ENCODE results near the gene IFT88. TPM values are rescaled to one million over a fixed set of nuclear protein-coding genes. Genes with fewer than 3 reads are reported as not detected.

Gene IFT88
- total RNA-seq, 1 donor from 2014 or later: 28.8 TPM

- H3K36me3 Mint-ChIP-seq: peaks cover 57% of the 10 kb centered on the region
- H3K9me3 Mint-ChIP-seq: peaks cover 32% of the 10 kb centered on the region
Measured at GRCh38 chr13:20573636-20574035, 6.7 kb downstream of the IFT88 start.

GRCh38 chr13:20579191-20579590 lies 12.2 kb downstream of the IFT88 start:
- no peaks in the 10 kb centered on the region for H3K4me1 Mint-ChIP-seq
- no peak overlapping the region for H3K27ac Mint-ChIP-seq
- DNase-seq (ENCODE audit: low spot score in 2 of 2, unreplicated experiment in 2 of 2): no peak
- no peak overlapping the region for H3K4me3 Mint-ChIP-seq
- peaks cover 81% of the 10 kb centered on the region for H3K36me3 Mint-ChIP-seq
- TF ChIP-seq, protein P1, sequence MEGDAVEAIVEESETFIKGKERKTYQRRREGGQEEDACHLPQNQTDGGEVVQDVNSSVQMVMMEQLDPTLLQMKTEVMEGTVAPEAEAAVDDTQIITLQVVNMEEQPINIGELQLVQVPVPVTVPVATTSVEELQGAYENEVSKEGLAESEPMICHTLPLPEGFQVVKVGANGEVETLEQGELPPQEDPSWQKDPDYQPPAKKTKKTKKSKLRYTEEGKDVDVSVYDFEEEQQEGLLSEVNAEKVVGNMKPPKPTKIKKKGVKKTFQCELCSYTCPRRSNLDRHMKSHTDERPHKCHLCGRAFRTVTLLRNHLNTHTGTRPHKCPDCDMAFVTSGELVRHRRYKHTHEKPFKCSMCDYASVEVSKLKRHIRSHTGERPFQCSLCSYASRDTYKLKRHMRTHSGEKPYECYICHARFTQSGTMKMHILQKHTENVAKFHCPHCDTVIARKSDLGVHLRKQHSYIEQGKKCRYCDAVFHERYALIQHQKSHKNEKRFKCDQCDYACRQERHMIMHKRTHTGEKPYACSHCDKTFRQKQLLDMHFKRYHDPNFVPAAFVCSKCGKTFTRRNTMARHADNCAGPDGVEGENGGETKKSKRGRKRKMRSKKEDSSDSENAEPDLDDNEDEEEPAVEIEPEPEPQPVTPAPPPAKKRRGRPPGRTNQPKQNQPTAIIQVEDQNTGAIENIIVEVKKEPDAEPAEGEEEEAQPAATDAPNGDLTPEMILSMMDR (IDR thresholded peaks at IDR 0.05; ENCODE audit: unreplicated experiment): no peak
- H3K9me3 Mint-ChIP-seq: peaks cover 49% of the 10 kb centered on the region
- no peaks in the 10 kb centered on the region for H3K27me3 Mint-ChIP-seq (ENCODE audit: low read depth)

More at GRCh38 chr13:20573636-20574035, 6.7 kb downstream of the IFT88 start:
- Mint-ChIP-seq H3K27ac (peak overlapping the region; percentile 14), H3K4me1 (no peaks in the 10 kb centered on the region), H3K27me3 (ENCODE audit: low read depth) (no peaks in the 10 kb centered on the region), H3K4me3 (no peak overlapping the region)
- DNase-seq (ENCODE audit: low spot score in 2 of 2, unreplicated experiment in 2 of 2): no peak
- TF ChIP-seq, protein P1 (IDR thresholded peaks at IDR 0.05; ENCODE audit: unreplicated experiment): no peak

DNA sequence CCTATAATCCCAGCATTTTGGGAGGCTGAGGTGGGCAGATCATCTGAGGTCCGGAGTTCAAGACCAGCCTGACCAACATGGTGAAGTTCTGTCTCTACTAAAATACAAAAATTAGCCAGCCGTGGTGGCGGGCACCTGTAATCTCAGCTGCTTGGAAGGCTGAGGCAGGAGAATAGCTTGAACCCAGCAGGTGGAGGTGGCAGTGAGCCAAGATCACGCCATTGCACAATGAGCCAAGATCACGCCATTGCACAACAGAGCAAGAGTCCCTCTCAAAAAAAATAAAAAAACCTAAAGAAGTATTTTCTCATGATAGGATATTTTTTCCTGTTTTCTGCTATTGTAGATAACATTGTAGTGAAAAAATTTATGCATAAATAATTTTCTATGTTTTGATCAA lies 13.3 kb downstream of the IFT88 start:
- H3K27me3 Mint-ChIP-seq (ENCODE audit: low read depth): no peaks in the 10 kb centered on the region
- DNase-seq (ENCODE audit: low spot score in 2 of 2, unreplicated experiment in 2 of 2): no peak
- peaks cover 49% of the 10 kb centered on the region for H3K9me3 Mint-ChIP-seq
- TF ChIP-seq, protein P1 (IDR thresholded peaks at IDR 0.05; ENCODE audit: unreplicated experiment): no peak
- no peaks in the 10 kb centered on the region for H3K4me1 Mint-ChIP-seq
- H3K36me3 Mint-ChIP-seq: peaks cover 80% of the 10 kb centered on the region
- no peak overlapping the region for H3K27ac Mint-ChIP-seq
- no peak overlapping the region for H3K4me3 Mint-ChIP-seq

- no peak overlapping the region for H3K27ac Mint-ChIP-seq
Measured at GRCh38 chr13:20582026-20582425, 15.1 kb downstream of the IFT88 start.

GRCh38 chr13:20583803-20584293 lies 16.9 kb downstream of the IFT88 start:
- Mint-ChIP-seq H3K4me3 (no peak overlapping the region), H3K27me3 (ENCODE audit: low read depth) (no peaks in the 10 kb centered on the region), H3K4me1 (no peaks in the 10 kb centered on the region), H3K36me3 (peaks cover 79% of the 10 kb centered on the region), H3K9me3 (peaks cover 48% of the 10 kb centered on the region), H3K27ac (no peak overlapping the region)
- DNase-seq (ENCODE audit: low spot score in 2 of 2, unreplicated experiment in 2 of 2): no peak
- TF ChIP-seq, protein P1 (IDR thresholded peaks at IDR 0.05; ENCODE audit: unreplicated experiment): no peak

More at GRCh38 chr13:20582026-20582425, 15.1 kb downstream of the IFT88 start:
- DNase-seq (ENCODE audit: low spot score in 2 of 2, unreplicated experiment in 2 of 2): no peak
- Mint-ChIP-seq H3K36me3 (peaks cover 80% of the 10 kb centered on the region), H3K27me3 (ENCODE audit: low read depth) (no peaks in the 10 kb centered on the region), H3K9me3 (peaks cover 47% of the 10 kb centered on the region), H3K4me3 (no peak overlapping the region), H3K4me1 (no peaks in the 10 kb centered on the region)
- TF ChIP-seq, protein P1 (IDR thresholded peaks at IDR 0.05; ENCODE audit: unreplicated experiment): no peak

DNA sequence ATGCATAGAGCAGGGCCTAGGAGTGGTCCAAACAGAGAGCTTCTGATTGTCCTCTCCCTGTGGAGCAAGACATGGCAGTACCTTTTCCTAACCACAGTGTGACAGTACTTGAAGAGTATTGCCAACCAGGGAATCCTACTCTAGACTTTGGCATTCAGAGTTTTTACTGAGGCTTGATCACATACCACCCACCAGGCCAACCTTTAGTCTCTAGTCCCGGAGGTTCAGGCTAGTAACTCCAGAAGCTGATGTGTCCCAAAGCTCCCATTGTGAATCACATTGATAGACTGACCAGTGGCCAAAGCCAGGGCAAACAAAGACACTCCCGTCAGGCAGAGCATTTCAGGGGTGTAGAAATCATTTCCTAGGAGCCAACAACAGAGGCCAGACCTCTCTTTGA lies 18.4 kb downstream of the IFT88 start:
- Mint-ChIP-seq H3K4me3 (no peak overlapping the region), H3K27me3 (ENCODE audit: low read depth) (no peaks in the 10 kb centered on the region), H3K36me3 (peaks cover 68% of the 10 kb centered on the region), H3K27ac (no peak overlapping the region), H3K4me1 (no peaks in the 10 kb centered on the region), H3K9me3 (peaks cover 48% of the 10 kb centered on the region)
- TF ChIP-seq, protein P1 (IDR thresholded peaks at IDR 0.05; ENCODE audit: unreplicated experiment): no peak
- no peak for DNase-seq (ENCODE audit: low spot score in 2 of 2, unreplicated experiment in 2 of 2)
